Mucosa of stomach (tissue), 1 donor: ENCODE results near the gene ADPGK.

ENCODE experiments used
- H3K27me3 ChIP-seq: one replicate; pipeline ENCODE4 v1.7.0; 2013; ENCODE audit warnings: mild to moderate bottlenecking, low read length; ENCODE audit not compliant: control insufficient read depth, insufficient read depth
- H3K36me3 ChIP-seq: one replicate; pipeline ENCODE4 v1.7.0; 2013; ENCODE audit warnings: low read length; ENCODE audit not compliant: control insufficient read depth, insufficient read depth
- H3K4me1 ChIP-seq: one replicate; pipeline ENCODE4 v1.7.0; 2013; ENCODE audit warnings: mild to moderate bottlenecking, low read length; ENCODE audit not compliant: control insufficient read depth, insufficient read depth
- H3K4me3 ChIP-seq: one replicate; pipeline ENCODE4 v1.7.0; 2013; ENCODE audit warnings: low read length
- H3K9ac ChIP-seq: one replicate; pipeline ENCODE4 v1.7.0; 2013; ENCODE audit warnings: mild to moderate bottlenecking, low read length, moderate library complexity
- H3K9me3 ChIP-seq: one replicate; pipeline ENCODE4 v1.7.0; 2013; ENCODE audit warnings: mild to moderate bottlenecking, low read length, moderate library complexity; ENCODE audit not compliant: control insufficient read depth
- donor health status: Pancreatic carcinoma.

Gene ADPGK

GRCh38 chr15:72766025-72766424, 17.5 kb downstream of the ADPGK start:
- Histone ChIP-seq H3K9me3 (peaks cover 5% of the 10 kb centered on the region), H3K27me3 (no peaks in the 10 kb centered on the region), H3K4me1 (no peaks in the 10 kb centered on the region), H3K9ac (no peak overlapping the region), H3K36me3 (peaks cover 9% of the 10 kb centered on the region), H3K4me3 (no peak overlapping the region)

- no peaks in the 10 kb centered on the region for H3K4me1 ChIP-seq
- H3K9me3 ChIP-seq, result peaks cover 5% of the 10 kb centered on the region
- no peak overlapping the region for H3K9ac ChIP-seq
- no peaks in the 10 kb centered on the region for H3K27me3 ChIP-seq
- no peak overlapping the region for H3K4me3 ChIP-seq
- peaks cover 9% of the 10 kb centered on the region for H3K36me3 ChIP-seq
These were observed 18.9 kb downstream of the ADPGK start for GRCh38 chr15:72764656-72765055.

- Histone ChIP-seq H3K36me3 (peaks cover 13% of the 10 kb centered on the region), H3K9ac (no peak overlapping the region), H3K27me3 (no peaks in the 10 kb centered on the region), H3K4me1 (no peaks in the 10 kb centered on the region), H3K9me3 (no peaks in the 10 kb centered on the region), H3K4me3 (no peak overlapping the region)
These were observed 22.8 kb downstream of the ADPGK start for GRCh38 chr15:72760590-72761260.

- Histone ChIP-seq H3K9ac (no peak overlapping the region), H3K9me3 (no peaks in the 10 kb centered on the region), H3K4me1 (no peaks in the 10 kb centered on the region), H3K4me3 (no peak overlapping the region), H3K27me3 (no peaks in the 10 kb centered on the region), H3K36me3 (peaks cover 20% of the 10 kb centered on the region)
These were observed 25.4 kb downstream of the ADPGK start for GRCh38 chr15:72758182-72758581.

- H3K9me3 ChIP-seq, result no peaks in the 10 kb centered on the region
- H3K4me3 ChIP-seq, result no peak overlapping the region
- no peaks in the 10 kb centered on the region for H3K27me3 ChIP-seq
- peaks cover 20% of the 10 kb centered on the region for H3K36me3 ChIP-seq
- no peaks in the 10 kb centered on the region for H3K4me1 ChIP-seq
- no peak overlapping the region for H3K9ac ChIP-seq
These were observed 29.5 kb downstream of the ADPGK start for GRCh38 chr15:72754096-72754495.

GRCh38 chr15:72751751-72752455, 31.7 kb downstream of the ADPGK start:
- no peaks in the 10 kb centered on the region for H3K27me3 ChIP-seq
- peaks cover 18% of the 10 kb centered on the region for H3K36me3 ChIP-seq

GRCh38 chr15:72749700-72750099, 33.9 kb downstream of the ADPGK start:
- no peaks in the 10 kb centered on the region for H3K36me3 ChIP-seq

More at GRCh38 chr15:72751751-72752455, 31.7 kb downstream of the ADPGK start:
- Histone ChIP-seq H3K9ac (no peak overlapping the region), H3K4me1 (no peaks in the 10 kb centered on the region), H3K9me3 (no peaks in the 10 kb centered on the region), H3K4me3 (no peak overlapping the region)

GRCh38 chr15:72740219-72740618, 43.3 kb downstream of the ADPGK start:
- Histone ChIP-seq H3K36me3 (peaks cover 6% of the 10 kb centered on the region), H3K4me3 (no peak overlapping the region), H3K9me3 (no peaks in the 10 kb centered on the region), H3K27me3 (no peaks in the 10 kb centered on the region), H3K4me1 (peaks cover 12% of the 10 kb centered on the region), H3K9ac (no peak overlapping the region)

More at GRCh38 chr15:72749700-72750099, 33.9 kb downstream of the ADPGK start:
- Histone ChIP-seq H3K9ac (no peak overlapping the region), H3K27me3 (no peaks in the 10 kb centered on the region), H3K9me3 (no peaks in the 10 kb centered on the region), H3K4me1 (no peaks in the 10 kb centered on the region), H3K4me3 (no peak overlapping the region)

GRCh38 chr15:72737723-72738122, 45.8 kb downstream of the ADPGK start:
- Histone ChIP-seq H3K36me3 (peaks cover 6% of the 10 kb centered on the region), H3K4me3 (no peak overlapping the region), H3K27me3 (no peaks in the 10 kb centered on the region), H3K9ac (no peak overlapping the region), H3K9me3 (no peaks in the 10 kb centered on the region), H3K4me1 (peaks cover 12% of the 10 kb centered on the region)

GRCh38 chr15:72737061-72737460, 46.5 kb downstream of the ADPGK start:
- Histone ChIP-seq H3K36me3 (peaks cover 6% of the 10 kb centered on the region), H3K9ac (no peak overlapping the region), H3K4me3 (no peak overlapping the region), H3K4me1 (peaks cover 12% of the 10 kb centered on the region), H3K9me3 (no peaks in the 10 kb centered on the region), H3K27me3 (no peaks in the 10 kb centered on the region)

GRCh38 chr15:72735111-72735510, 48.4 kb downstream of the ADPGK start:
- H3K9me3 ChIP-seq, result no peaks in the 10 kb centered on the region
- no peaks in the 10 kb centered on the region for H3K27me3 ChIP-seq
- H3K36me3 ChIP-seq, result peaks cover 6% of the 10 kb centered on the region
- H3K4me1 ChIP-seq, result peaks cover 12% of the 10 kb centered on the region
- no peak overlapping the region for H3K4me3 ChIP-seq
- H3K9ac ChIP-seq, result no peak overlapping the region

GRCh38 chr15:72733941-72734738, 49.4 kb downstream of the ADPGK start:
- Histone ChIP-seq H3K9me3 (no peaks in the 10 kb centered on the region), H3K4me3 (no peak overlapping the region), H3K9ac (no peak overlapping the region), H3K27me3 (no peaks in the 10 kb centered on the region), H3K36me3 (peaks cover 6% of the 10 kb centered on the region), H3K4me1 (peaks cover 12% of the 10 kb centered on the region)
